HL-60 (cell line): ENCODE data around the gene PABPN1L.

Source experiments
- CTCF ChIP-seq: IDR thresholded peaks from one replicate; pipeline ENCODE4 v1.5.1; 2011; ENCODE audit warnings: low read length, control low read depth, inconsistent platforms; ENCODE audit not compliant: insufficient read depth
- GABPA ChIP-seq: IDR thresholded peaks from 2 replicates; pipeline ENCODE4 v1.6.1; 2012; ENCODE audit warnings: low read depth
- POLR2AphosphoS5 ChIP-seq: IDR thresholded peaks from 2 replicates; pipeline ENCODE4 v1.6.1; 2012; ENCODE audit warnings: low read depth

GRCh38 chr16:88901718-88902337, 35.4 kb upstream of the PABPN1L start:
- TF ChIP-seq CTCF (no peak), POLR2AphosphoS5 (no peak), GABPA (no peak)
